GM15510 (cell line): ENCODE data around the gene NFIA.

Experiments used
- POLR2A ChIP-seq: IDR thresholded peaks from 3 replicates; pipeline ENCODE4 v1.6.1; 2011; ENCODE audit warnings: borderline replicate concordance; ENCODE audit not compliant: insufficient read length; ENCODE audit errors: extremely low read depth

NFIA gene

GRCh38 chr1:61338899-61339298 is 256.5 kb downstream of the NFIA start:
- no peak for TF ChIP-seq POLR2A

- no peak for TF ChIP-seq POLR2A
These were observed 259.1 kb downstream of the NFIA start for GRCh38 chr1:61341426-61341825.

GRCh38 chr1:61343734-61344420 is 261.5 kb downstream of the NFIA start:
- no peak for TF ChIP-seq POLR2A

- no peak for TF ChIP-seq POLR2A
These were observed 262.3 kb downstream of the NFIA start for GRCh38 chr1:61344696-61345095.

- no peak for TF ChIP-seq POLR2A
These were observed 265.8 kb downstream of the NFIA start for GRCh38 chr1:61348025-61348665.

- TF ChIP-seq POLR2A = no peak
These were observed 270.6 kb downstream of the NFIA start for GRCh38 chr1:61352845-61353435.

- no peak for TF ChIP-seq POLR2A
These were observed 271.5 kb downstream of the NFIA start for GRCh38 chr1:61353797-61354406.

- TF ChIP-seq POLR2A = no peak
These were observed 273.7 kb downstream of the NFIA start for GRCh38 chr1:61356016-61356415.

- no peak for TF ChIP-seq POLR2A
These were observed 274.6 kb downstream of the NFIA start for GRCh38 chr1:61356995-61357394.

GRCh38 chr1:61357539-61357938 is 275.2 kb downstream of the NFIA start:
- no peak for TF ChIP-seq POLR2A

GRCh38 chr1:61358770-61359455 is 276.6 kb downstream of the NFIA start:
- no peak for TF ChIP-seq POLR2A

GRCh38 chr1:61361931-61362330 is 279.6 kb downstream of the NFIA start:
- TF ChIP-seq POLR2A = no peak

- TF ChIP-seq POLR2A = no peak
These were observed 280.0 kb downstream of the NFIA start for GRCh38 chr1:61362351-61362750.

- no peak for TF ChIP-seq POLR2A
These were observed 286.0 kb downstream of the NFIA start for GRCh38 chr1:61368366-61368765.

- TF ChIP-seq POLR2A = no peak
These were observed 286.5 kb downstream of the NFIA start for GRCh38 chr1:61368876-61369275.

GRCh38 chr1:61370177-61370912 is 288.0 kb downstream of the NFIA start:
- TF ChIP-seq POLR2A = no peak
